GM21576 (cell line): Measurements from ENCODE around the gene C20orf96.
"Not testable (repeated sequence)": the region's sequence is repeated elsewhere in the genome, so short reads cannot be mapped to it uniquely, and the experiment has no call there.

Experiments used
- ATAC-seq: cut with Tn5 transposase; IDR thresholded peaks from one replicate; pipeline ENCODE4 v1.9.1; 2021; ENCODE audit warnings: mild to moderate bottlenecking, moderate library complexity; ENCODE audit not compliant: unreplicated experiment

The C20orf96 gene

GRCh38 chr20:237929-238328 is 52.6 kb downstream of the C20orf96 start:
- ATAC-seq: no peak

GRCh38 chr20:237489-237888 is 53.1 kb downstream of the C20orf96 start:
- ATAC-seq: no peak

GRCh38 chr20:235891-236290 is 54.7 kb downstream of the C20orf96 start:
- ATAC-seq: no peak

- no peak for ATAC-seq
These were observed 63.0 kb downstream of the C20orf96 start for GRCh38 chr20:227439-228105.

GRCh38 chr20:226958-227357 is 63.6 kb downstream of the C20orf96 start, which contains the start of gene DEFB129:
Gene DEFB129, plus strand, starts transcription at chr20:227258. Its CDS starts 31 bp downstream, at chr20:227289.
- ATAC-seq: no peak

GRCh38 chr20:225879-226278 is 64.7 kb downstream of the C20orf96 start:
- ATAC-seq: not testable (repeated sequence)

- ATAC-seq: no peak
These were observed 69.2 kb downstream of the C20orf96 start for GRCh38 chr20:221258-221830.
